ENCODE measurements around the gene LHX2.

GRCh38 chr9:124022201-124023121, 10.9 kb downstream of the LHX2 start:
- TF ChIP-seq POLR2A (IDR thresholded peaks at IDR 0.05), result no peak
- no peak for TF ChIP-seq CTCF (IDR thresholded peaks at IDR 0.05)

Data from adrenal gland (tissue), 5 donors.